Stomach (tissue), 4 donors: ENCODE measurements around the gene ANKRD28.

Experiments used
- CTCF ChIP-seq, 7 experiments: fragments of 450-650 bp in 4 of 7; fragments of 200-600 bp in 3 of 7; sonication (generic) in 3 of 7; IDR thresholded peaks; one replicate each; pipeline ENCODE4 v1.5.1; 2016 to 2019; ENCODE audit warnings: antibody characterized with exemption in 7 of 7, control low read depth in 2 of 7, mild to moderate bottlenecking in 1 of 7
- POLR2A ChIP-seq, 4 donors: fragments of 450-650 bp; IDR thresholded peaks; one replicate each; pipeline ENCODE4 v1.6.1; 2016; ENCODE audit warnings: antibody characterized with exemption in 4 of 4, control low read depth in 2 of 4, mild to moderate bottlenecking in 1 of 4, moderate library complexity in 1 of 4
- POLR2AphosphoS5 ChIP-seq, 3 donors: sonication (generic); formaldehyde crosslinking; IDR thresholded peaks; one replicate each; pipeline ENCODE4 v1.6.1; 2016; ENCODE audit warnings: antibody characterized with exemption in 3 of 3

- no peak for TF ChIP-seq CTCF (IDR thresholded peaks at IDR 0.05)
- TF ChIP-seq POLR2A (IDR thresholded peaks at IDR 0.05), result no peak
- peak; percentile 29 to 89 (median 53) for TF ChIP-seq POLR2AphosphoS5 (IDR thresholded peaks at IDR 0.05)
These were observed 29.1 kb downstream of the ANKRD28 start for GRCh38 chr3:15768421-15769255.
